Neural cell (in vitro differentiated cells): ENCODE data around the gene KRT32.
"Not testable (repeated sequence)": the region's sequence is repeated elsewhere in the genome, so short reads cannot be mapped to it uniquely, and the experiment has no call there.

ENCODE experiments used
- CTCF ChIP-seq: fragments of 450-650 bp; IDR thresholded peaks from 2 replicates; pipeline ENCODE4 v1.5.1; 2014; ENCODE audit warnings: antibody characterized with exemption, mild to moderate bottlenecking, moderate library complexity; ENCODE audit not compliant: poor library complexity, severe bottlenecking
- EP300 ChIP-seq: fragments of 450-650 bp; conservative IDR thresholded peaks from 2 replicates; pipeline ENCODE4 v1.6.1; 2014; ENCODE audit warnings: antibody characterized with exemption, mild to moderate bottlenecking, moderate library complexity; ENCODE audit not compliant: poor library complexity, severe bottlenecking
- MXI1 ChIP-seq: fragments of 450-650 bp; conservative IDR thresholded peaks from 2 replicates; pipeline ENCODE4 v1.6.1; 2014; ENCODE audit warnings: antibody characterized with exemption, mild to moderate bottlenecking; ENCODE audit not compliant: poor library complexity, severe bottlenecking
- POLR2AphosphoS5 ChIP-seq: IDR thresholded peaks from 2 replicates; pipeline ENCODE4 v1.6.1; 2012
- REST ChIP-seq: IDR thresholded peaks from 2 replicates; pipeline ENCODE4 v1.6.1; 2012; ENCODE audit warnings: borderline replicate concordance

GRCh38 chr17:41422586-41422985 is 44.6 kb downstream of the KRT32 start:
- TF ChIP-seq EP300, CTCF, MXI1, REST, POLR2AphosphoS5: not testable (repeated sequence)
